ENCODE data around the gene FAM240B.

The FAM240B gene

GRCh38 chr9:38697776-38698300, 22.1 kb downstream of the FAM240B start:
- Histone ChIP-seq H3K79me2 (ENCODE audit: insufficient read depth, low read length) (no peaks in the 10 kb centered on the region), H3K27me3 (ENCODE audit: insufficient read depth, low read length, poor library complexity, severe bottlenecking) (no peaks in the 10 kb centered on the region), H3K9me3 (ENCODE audit: insufficient read depth, low read depth, low read length) (peaks cover 5% of the 10 kb centered on the region; the same call in 1 of the 2 replicates), H3K36me3 (ENCODE audit: insufficient read depth, low read length) (no peaks in the 10 kb centered on the region), H3K4me3 (ENCODE audit: low read length, poor library complexity, severe bottlenecking) (no peak overlapping the region), H4K20me1 (ENCODE audit: insufficient read depth, low read length, poor library complexity, severe bottlenecking) (no peaks in the 10 kb centered on the region), H3K9ac (ENCODE audit: low read depth, low read length, poor library complexity, severe bottlenecking) (no peak overlapping the region), H2AFZ (ENCODE audit: low read length) (no peak overlapping the region), H3K4me1 (ENCODE audit: insufficient read depth, low read length, poor library complexity, severe bottlenecking) (no peaks in the 10 kb centered on the region), H3K4me2 (ENCODE audit: low read depth, low read length, poor library complexity, severe bottlenecking) (no peak overlapping the region), H3F3A (ENCODE audit: low read depth) (no peaks in the 10 kb centered on the region), H3K9me2 (replicated peaks; ENCODE audit: low read depth, low read length) (no peaks in the 10 kb centered on the region)
- no peak for TF ChIP-seq EZH2phosphoT487 (IDR thresholded peaks at IDR 0.05; ENCODE audit: borderline replicate concordance)
- no peak for TF ChIP-seq CTCF (conservative IDR thresholded peaks at IDR 0.05; ENCODE audit: low read length)

DNA sequence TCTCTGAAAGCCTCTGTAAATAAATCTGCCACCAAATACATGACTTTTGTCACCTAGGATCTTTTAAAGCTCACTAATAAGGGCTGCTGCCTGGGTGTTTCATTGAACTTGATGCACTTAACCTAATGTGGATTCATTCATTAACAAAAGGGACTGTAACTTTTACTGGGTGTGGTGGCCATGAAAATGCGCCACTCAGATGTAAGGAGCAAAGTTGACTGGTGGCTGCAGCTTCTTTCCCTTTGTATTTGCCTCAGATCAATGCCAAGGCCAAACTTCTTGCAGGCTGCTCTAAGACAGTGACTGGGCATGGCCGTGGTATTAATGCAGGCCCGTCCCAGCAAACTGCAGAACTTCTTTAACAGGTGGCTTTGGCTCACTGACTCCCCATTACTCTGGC, 22.9 kb downstream of the FAM240B start:
- H3K79me2 ChIP-seq (ENCODE audit: insufficient read depth, low read length): no peaks in the 10 kb centered on the region
- peaks cover 5% of the 10 kb centered on the region; the same call in 1 of the 2 replicates for H3K9me3 ChIP-seq (ENCODE audit: insufficient read depth, low read depth, low read length)
- TF ChIP-seq CTCF (conservative IDR thresholded peaks at IDR 0.05; ENCODE audit: low read length) (no peak), EZH2phosphoT487 (IDR thresholded peaks at IDR 0.05; ENCODE audit: borderline replicate concordance) (no peak)
- H3K4me1 ChIP-seq (ENCODE audit: insufficient read depth, low read length, poor library complexity, severe bottlenecking): no peaks in the 10 kb centered on the region
- no peaks in the 10 kb centered on the region for H3F3A ChIP-seq (ENCODE audit: low read depth)
- H4K20me1 ChIP-seq (ENCODE audit: insufficient read depth, low read length, poor library complexity, severe bottlenecking): no peaks in the 10 kb centered on the region
- no peak overlapping the region for H3K9ac ChIP-seq (ENCODE audit: low read depth, low read length, poor library complexity, severe bottlenecking)
- no peaks in the 10 kb centered on the region for H3K9me2 ChIP-seq (replicated peaks; ENCODE audit: low read depth, low read length)
- H3K27me3 ChIP-seq (ENCODE audit: insufficient read depth, low read length, poor library complexity, severe bottlenecking): no peaks in the 10 kb centered on the region
- H3K4me3 ChIP-seq (ENCODE audit: low read length, poor library complexity, severe bottlenecking): no peak overlapping the region
- no peak overlapping the region for H2AFZ ChIP-seq (ENCODE audit: low read length)
- H3K36me3 ChIP-seq (ENCODE audit: insufficient read depth, low read length): no peaks in the 10 kb centered on the region
- no peak overlapping the region for H3K4me2 ChIP-seq (ENCODE audit: low read depth, low read length, poor library complexity, severe bottlenecking)

DNA sequence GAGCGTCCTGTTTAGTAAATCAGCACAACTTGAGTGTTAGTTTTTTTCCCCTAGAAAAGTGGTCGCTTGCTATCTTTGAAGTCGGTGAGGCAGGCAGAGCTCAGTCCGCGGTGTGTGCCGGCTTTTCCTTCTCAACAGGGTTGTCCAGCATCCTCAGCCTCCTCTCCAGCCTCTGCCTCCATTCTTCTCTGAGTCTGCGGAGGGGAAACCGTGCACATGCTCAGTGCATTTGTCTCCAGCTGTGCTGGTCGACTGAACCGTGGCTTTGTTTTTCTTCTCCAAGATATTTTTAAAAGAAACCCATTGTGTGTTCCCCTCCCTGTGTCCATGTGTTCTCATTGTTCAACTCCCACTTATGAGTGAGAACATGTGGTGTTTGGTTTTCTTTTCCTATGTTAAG, 25.3 kb downstream of the FAM240B start:
- no peaks in the 10 kb centered on the region for H3K27me3 ChIP-seq (ENCODE audit: insufficient read depth, low read length, poor library complexity, severe bottlenecking)
- no peaks in the 10 kb centered on the region for H3K4me1 ChIP-seq (ENCODE audit: insufficient read depth, low read length, poor library complexity, severe bottlenecking)

More for the DNA sequence above, 25.3 kb downstream of the FAM240B start:
- Histone ChIP-seq H3F3A (ENCODE audit: low read depth) (no peaks in the 10 kb centered on the region), H3K9me3 (ENCODE audit: insufficient read depth, low read depth, low read length) (peaks cover 5% of the 10 kb centered on the region; the same call in 1 of the 2 replicates), H3K36me3 (ENCODE audit: insufficient read depth, low read length) (no peaks in the 10 kb centered on the region), H3K4me2 (ENCODE audit: low read depth, low read length, poor library complexity, severe bottlenecking) (no peak overlapping the region), H3K9ac (ENCODE audit: low read depth, low read length, poor library complexity, severe bottlenecking) (no peak overlapping the region), H3K9me2 (replicated peaks; ENCODE audit: low read depth, low read length) (no peaks in the 10 kb centered on the region), H3K4me3 (ENCODE audit: low read length, poor library complexity, severe bottlenecking) (no peak overlapping the region), H4K20me1 (ENCODE audit: insufficient read depth, low read length, poor library complexity, severe bottlenecking) (no peaks in the 10 kb centered on the region), H2AFZ (ENCODE audit: low read length) (no peak overlapping the region), H3K79me2 (ENCODE audit: insufficient read depth, low read length) (no peaks in the 10 kb centered on the region)
- TF ChIP-seq EZH2phosphoT487 (IDR thresholded peaks at IDR 0.05; ENCODE audit: borderline replicate concordance): no peak
- TF ChIP-seq CTCF (conservative IDR thresholded peaks at IDR 0.05; ENCODE audit: low read length): no peak

All from Loucy (cell line).